PFSK-1 (cell line): Measurements from ENCODE around the gene KCNMA1.

Experiments used
- FOXP2 ChIP-seq: optimal IDR thresholded peaks from 2 replicates; pipeline ENCODE3; 2011; ENCODE audit warnings: borderline replicate concordance, control low read depth, inconsistent platforms; ENCODE audit not compliant: insufficient read depth; ENCODE audit errors: extremely low read length, extremely low read depth
- POLR2AphosphoS5 ChIP-seq: IDR thresholded peaks from 2 replicates; pipeline ENCODE4 v1.6.1; 2012; ENCODE audit warnings: low read depth, mild to moderate bottlenecking, control low read depth, low read length, moderate library complexity
- SIN3A ChIP-seq: IDR thresholded peaks from 2 replicates; pipeline ENCODE4 v1.6.1; 2012; ENCODE audit warnings: mild to moderate bottlenecking, low read length, moderate library complexity, borderline replicate concordance; ENCODE audit not compliant: insufficient read depth
- TAF1 ChIP-seq: IDR thresholded peaks from 2 replicates; pipeline ENCODE4 v1.6.1; 2012; ENCODE audit warnings: low read length, control low read depth, borderline replicate concordance; ENCODE audit not compliant: insufficient read depth
- TF ChIP-seq, protein P1 (sequence below), 2 experiments: IDR thresholded peaks; 2 replicates each; pipeline versions ENCODE4 v1.6.1 to v1.8.0; 2011 to 2012; ENCODE audit warnings: low read depth in 2 of 2, low read length in 2 of 2, control low read depth in 1 of 2, inconsistent platforms in 1 of 2, mild to moderate bottlenecking in 1 of 2, moderate library complexity in 1 of 2; ENCODE audit not compliant: insufficient read depth in 1 of 2

The KCNMA1 gene

DNA sequence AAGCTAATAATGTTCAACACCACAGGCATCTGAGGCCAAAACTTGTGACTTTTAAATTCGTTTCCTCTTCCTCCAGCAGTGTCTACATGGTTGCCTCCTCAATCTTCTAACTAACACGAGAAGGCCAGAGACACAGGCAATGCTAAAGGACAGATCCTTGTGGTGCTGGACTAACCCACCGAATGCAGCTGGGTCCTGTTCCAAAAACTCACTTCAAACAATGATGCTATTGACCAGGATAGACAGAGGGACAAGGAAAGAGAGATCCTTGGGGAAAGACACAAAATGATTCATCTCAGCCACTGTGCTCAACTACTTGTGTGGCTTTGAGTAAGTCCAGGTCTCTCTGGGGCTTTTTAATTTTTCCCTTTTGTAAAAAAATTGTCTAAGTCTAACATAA is 107.6 kb downstream of the KCNMA1 start:
- TF ChIP-seq SIN3A (no peak), POLR2AphosphoS5 (no peak)
- TF ChIP-seq, protein P1, sequence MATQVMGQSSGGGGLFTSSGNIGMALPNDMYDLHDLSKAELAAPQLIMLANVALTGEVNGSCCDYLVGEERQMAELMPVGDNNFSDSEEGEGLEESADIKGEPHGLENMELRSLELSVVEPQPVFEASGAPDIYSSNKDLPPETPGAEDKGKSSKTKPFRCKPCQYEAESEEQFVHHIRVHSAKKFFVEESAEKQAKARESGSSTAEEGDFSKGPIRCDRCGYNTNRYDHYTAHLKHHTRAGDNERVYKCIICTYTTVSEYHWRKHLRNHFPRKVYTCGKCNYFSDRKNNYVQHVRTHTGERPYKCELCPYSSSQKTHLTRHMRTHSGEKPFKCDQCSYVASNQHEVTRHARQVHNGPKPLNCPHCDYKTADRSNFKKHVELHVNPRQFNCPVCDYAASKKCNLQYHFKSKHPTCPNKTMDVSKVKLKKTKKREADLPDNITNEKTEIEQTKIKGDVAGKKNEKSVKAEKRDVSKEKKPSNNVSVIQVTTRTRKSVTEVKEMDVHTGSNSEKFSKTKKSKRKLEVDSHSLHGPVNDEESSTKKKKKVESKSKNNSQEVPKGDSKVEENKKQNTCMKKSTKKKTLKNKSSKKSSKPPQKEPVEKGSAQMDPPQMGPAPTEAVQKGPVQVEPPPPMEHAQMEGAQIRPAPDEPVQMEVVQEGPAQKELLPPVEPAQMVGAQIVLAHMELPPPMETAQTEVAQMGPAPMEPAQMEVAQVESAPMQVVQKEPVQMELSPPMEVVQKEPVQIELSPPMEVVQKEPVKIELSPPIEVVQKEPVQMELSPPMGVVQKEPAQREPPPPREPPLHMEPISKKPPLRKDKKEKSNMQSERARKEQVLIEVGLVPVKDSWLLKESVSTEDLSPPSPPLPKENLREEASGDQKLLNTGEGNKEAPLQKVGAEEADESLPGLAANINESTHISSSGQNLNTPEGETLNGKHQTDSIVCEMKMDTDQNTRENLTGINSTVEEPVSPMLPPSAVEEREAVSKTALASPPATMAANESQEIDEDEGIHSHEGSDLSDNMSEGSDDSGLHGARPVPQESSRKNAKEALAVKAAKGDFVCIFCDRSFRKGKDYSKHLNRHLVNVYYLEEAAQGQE (IDR thresholded peaks at IDR 0.05; ENCODE audit: insufficient read depth in 1 of 2, low read depth in 2 of 2, low read length in 2 of 2): no peak

DNA sequence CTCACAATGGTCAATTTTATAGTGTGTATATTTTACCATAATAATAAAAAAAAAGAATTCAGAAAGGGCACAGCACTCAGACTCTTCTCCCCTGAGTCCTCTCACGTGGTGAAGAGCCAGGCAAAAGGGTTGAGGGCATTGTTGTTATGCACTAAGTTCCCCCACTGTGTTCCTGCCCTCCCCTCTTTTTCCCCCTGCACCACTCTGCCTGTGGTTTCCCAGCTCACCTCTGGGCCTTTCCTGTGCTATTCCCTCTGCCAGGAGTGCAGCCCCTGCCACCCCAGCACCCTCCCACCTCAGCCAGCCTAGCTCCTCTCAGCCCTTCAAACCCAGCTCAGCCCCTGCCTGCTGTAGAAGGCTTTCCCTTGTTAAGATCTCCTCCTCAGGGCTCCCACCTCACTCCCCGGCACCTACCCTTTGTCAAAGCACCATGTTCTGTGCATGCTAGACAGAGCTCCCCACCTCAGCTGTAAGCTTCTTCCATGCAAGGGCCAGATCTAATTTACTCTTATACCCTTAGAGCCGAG is 108.5 kb downstream of the KCNMA1 start:
- TF ChIP-seq FOXP2: no peak
- no peak for TF ChIP-seq SIN3A
- TF ChIP-seq POLR2AphosphoS5: no peak
- TF ChIP-seq TAF1: no peak
- TF ChIP-seq, protein P1 (IDR thresholded peaks at IDR 0.05; ENCODE audit: insufficient read depth in 1 of 2, low read depth in 2 of 2, low read length in 2 of 2): no peak

DNA sequence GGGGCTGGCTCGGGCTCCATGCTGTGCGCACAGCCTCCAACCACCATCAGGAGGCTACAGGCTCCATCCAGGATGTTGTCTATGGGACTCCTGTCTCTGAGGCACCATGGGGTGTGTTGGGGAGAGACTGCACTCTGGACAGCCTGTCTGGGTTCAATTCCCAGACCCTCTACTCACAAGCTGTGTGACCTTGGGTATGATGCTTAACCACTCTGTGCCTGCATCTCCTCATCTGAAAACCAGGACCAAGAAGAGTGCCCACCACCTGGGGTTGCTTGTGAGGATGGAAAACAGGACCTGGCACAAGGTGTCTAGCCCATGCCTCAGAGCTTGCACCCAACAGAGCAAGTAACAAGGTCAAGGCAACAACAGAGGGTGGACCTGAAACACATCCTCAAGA is 109.8 kb downstream of the KCNMA1 start:
- no peak for TF ChIP-seq POLR2AphosphoS5
- no peak for TF ChIP-seq SIN3A
- TF ChIP-seq, protein P1 (IDR thresholded peaks at IDR 0.05; ENCODE audit: insufficient read depth in 1 of 2, low read depth in 2 of 2, low read length in 2 of 2): no peak
- no peak for TF ChIP-seq TAF1
- TF ChIP-seq FOXP2: no peak

DNA sequence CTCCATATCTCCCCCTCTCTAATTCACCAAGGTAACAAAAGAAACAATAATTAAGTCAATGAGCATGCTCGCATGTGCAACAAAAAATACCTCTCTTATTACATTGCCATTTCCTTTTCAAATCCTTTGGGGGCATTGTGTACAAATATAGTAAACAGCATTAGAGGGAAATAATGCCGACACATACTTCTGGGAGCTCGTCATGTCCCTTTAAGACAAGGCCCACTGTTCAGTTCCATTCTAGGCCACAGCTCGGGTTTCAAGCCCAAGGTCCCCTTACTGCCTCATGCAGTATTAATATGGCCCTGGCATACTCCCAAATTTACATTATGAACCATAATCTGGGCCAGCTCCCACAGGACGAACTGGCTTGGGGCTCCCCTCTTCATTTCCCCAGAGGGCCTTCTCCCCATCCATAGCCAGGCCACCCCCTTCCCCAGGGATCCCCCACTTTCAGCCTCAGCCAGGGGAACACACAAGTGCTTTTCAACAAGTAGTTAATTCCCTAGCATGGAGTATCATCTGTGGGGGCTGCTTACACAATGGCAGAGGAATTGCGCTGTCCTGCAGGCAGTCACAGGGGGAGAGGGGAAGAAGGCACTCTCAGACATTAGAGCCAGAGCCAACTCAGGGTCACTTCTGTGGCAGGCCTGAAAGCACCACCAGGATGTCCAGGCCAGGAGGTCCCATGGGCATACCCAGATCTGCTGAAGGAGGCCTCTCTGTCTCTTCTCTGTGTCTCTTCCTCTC is 110.6 kb downstream of the KCNMA1 start:
- TF ChIP-seq TAF1 (no peak), POLR2AphosphoS5 (no peak), SIN3A (no peak), FOXP2 (no peak)
- TF ChIP-seq, protein P1 (IDR thresholded peaks at IDR 0.05; ENCODE audit: insufficient read depth in 1 of 2, low read depth in 2 of 2, low read length in 2 of 2): no peak

DNA sequence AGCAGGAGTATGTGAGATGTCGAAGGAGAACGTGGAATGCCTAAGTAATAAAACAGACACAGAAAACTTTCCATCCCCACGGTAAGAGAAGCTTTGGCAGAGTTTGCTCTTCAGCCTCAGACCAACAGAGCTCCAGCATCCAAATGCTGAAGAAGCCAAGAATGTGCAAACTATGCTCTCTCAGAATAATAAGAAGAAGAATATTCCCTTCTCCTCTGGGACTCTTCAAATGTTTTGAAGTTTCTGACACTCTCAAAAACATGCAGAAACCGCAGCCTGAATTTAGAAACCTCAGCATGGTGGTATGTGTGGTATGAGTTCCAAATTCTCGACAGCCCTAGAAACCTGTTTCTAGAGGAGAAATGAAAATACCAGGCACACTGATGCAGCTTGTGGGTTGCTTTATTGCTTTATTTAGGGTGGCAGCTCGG is 113.3 kb downstream of the KCNMA1 start:
- TF ChIP-seq TAF1 (no peak), SIN3A (no peak), POLR2AphosphoS5 (no peak), FOXP2 (no peak)
- TF ChIP-seq, protein P1 (IDR thresholded peaks at IDR 0.05; ENCODE audit: insufficient read depth in 1 of 2, low read depth in 2 of 2, low read length in 2 of 2): no peak
